Lung (tissue), 12 donors: ENCODE data around the gene MCM9. TPM values are rescaled to one million over a fixed set of nuclear protein-coding genes. Genes with fewer than 3 reads are reported as not detected.

Source experiments
- ATAC-seq: fragments of 200-7000 bp; cut with Tn5 transposase; one replicate; pipeline ENCODE4 v1.9.1; 2020; ENCODE audit warnings: moderate number of reproducible peaks; ENCODE audit not compliant: insufficient read depth, low FRiP score
- DNase-seq, 3 donors: peaks; one replicate each; pipeline ENCODE4 v3.0.0-alpha.2; 2013 to 2017
- H3K27ac ChIP-seq, 2 donors: one replicate each; pipeline ENCODE4 v1.5.1; 2013; ENCODE audit warnings: mild to moderate bottlenecking in 2 of 2, moderate library complexity in 2 of 2, control low read depth in 1 of 2, inconsistent platforms in 1 of 2, low read depth in 1 of 2, low read length in 1 of 2
- H3K27me3 ChIP-seq, 3 donors: one replicate each; pipeline ENCODE4 v1.5.1; 2013; ENCODE audit warnings: low read length in 2 of 3; ENCODE audit not compliant: control insufficient read depth in 3 of 3, insufficient read depth in 3 of 3
- H3K36me3 ChIP-seq, 4 donors: one replicate each; pipeline ENCODE4 v1.5.1; 2013; ENCODE audit warnings: low read length in 4 of 4, mild to moderate bottlenecking in 1 of 4, moderate library complexity in 1 of 4; ENCODE audit not compliant: control insufficient read depth in 4 of 4, insufficient read depth in 4 of 4
- H3K4me1 ChIP-seq, 5 donors: one replicate each; pipeline ENCODE4 v1.5.1; 2013; ENCODE audit warnings: low read length in 5 of 5, mild to moderate bottlenecking in 2 of 5, moderate library complexity in 1 of 5; ENCODE audit not compliant: control insufficient read depth in 5 of 5, insufficient read depth in 5 of 5
- H3K4me3 ChIP-seq: one replicate; pipeline ENCODE4 v1.5.1; 2013; ENCODE audit warnings: mild to moderate bottlenecking, control low read depth, moderate library complexity
- H3K9ac ChIP-seq, 2 donors: one replicate each; pipeline ENCODE4 v1.5.1; 2013; ENCODE audit warnings: low read length in 2 of 2, control low read depth in 1 of 2; ENCODE audit not compliant: insufficient read depth in 1 of 2
- H3K9me3 ChIP-seq, 4 donors: one replicate each; pipeline ENCODE4 v1.5.1; 2013; ENCODE audit warnings: low read length in 3 of 4, mild to moderate bottlenecking in 1 of 4, moderate library complexity in 1 of 4; ENCODE audit not compliant: control insufficient read depth in 4 of 4, insufficient read depth in 3 of 4
- CTCF ChIP-seq: IDR thresholded peaks from 2 replicates; pipeline ENCODE4 v1.5.1; 2012; ENCODE audit warnings: mild to moderate bottlenecking; ENCODE audit errors: control extremely low read depth, extremely low read depth
- WGBS, 2 donors: extraction: QIAGEN DNeasy Blood & Tissue Kit; methylation state at CpG; one replicate each; pipeline ENCODE4 v1.1.7; 2013; 5-methylcytosine and 5-hydroxymethylcytosine counted together
- polyA plus RNA-seq, 2 donors: library from polyadenylated mRNA; stranded (reverse); fragments of 200-250 nt; gene quantifications; one replicate each; pipeline ENCODE4 v1.2.1, GENCODE V29; 2013
- total RNA-seq, 2 donors: library from RNA; depleted of rRNA in 1 of 2; stranded (reverse); fragments of >200 nt in 1 of 2; gene quantifications; one replicate each; pipeline ENCODE4 v1.2.1, GENCODE V29; 2014 to 2021
- donor health status: control.
- donor health status: control.
- donor health status: Bipolar disorder and iron deficiency.
- donor health status: healthy.
- donor health status: DM: yes; HTN: yes; CAD: no.

MCM9 gene
- total and polyA plus RNA-seq, 4 donors, result 4.8 to 28.6 (median 12.0) TPM

- peak in 1 of 3 donors; percentile 6 for DNase-seq
- Histone ChIP-seq H3K27ac (peak overlapping the region in 1 of 2 donors; percentile 99), H3K4me3 (peak overlapping the region; percentile 61), H3K36me3 (peaks cover 0 to 10% (median 1%) of the 10 kb centered on the region in 4 donors), H3K4me1 (peaks cover 0 to 9% (median 3%) of the 10 kb centered on the region in 5 donors), H3K27me3 (no peaks in the 10 kb centered on the region), H3K9ac (peak overlapping the region in 1 of 2 donors; percentile 19), H3K9me3 (no peaks in the 10 kb centered on the region)
- ATAC-seq, result no peak
- 20 to 28% methylated on average over 8 of the region's 8 CpGs for WGBS, 2 donors
- no peak for TF ChIP-seq CTCF
These were observed 1.0 kb downstream of the MCM9 start for GRCh38 chr6:118933855-118934460.

- no peak overlapping the region for H3K27ac ChIP-seq
- no peak overlapping the region for H3K4me3 ChIP-seq
- peaks cover 0 to 9% (median 3%) of the 10 kb centered on the region in 5 donors for H3K4me1 ChIP-seq
- TF ChIP-seq CTCF, result no peak
- peaks cover 0 to 13% (median 4%) of the 10 kb centered on the region in 4 donors for H3K36me3 ChIP-seq
- ATAC-seq (no peak), DNase-seq (no peak)
- no peaks in the 10 kb centered on the region for H3K27me3 ChIP-seq
- H3K9me3 ChIP-seq, result no peaks in the 10 kb centered on the region
- H3K9ac ChIP-seq, result no peak overlapping the region
- 47 to 62% methylated on average over 2 of the region's 2 CpGs for WGBS, 2 donors
These were observed 2.5 kb downstream of the MCM9 start for GRCh38 chr6:118932421-118932820.

DNA sequence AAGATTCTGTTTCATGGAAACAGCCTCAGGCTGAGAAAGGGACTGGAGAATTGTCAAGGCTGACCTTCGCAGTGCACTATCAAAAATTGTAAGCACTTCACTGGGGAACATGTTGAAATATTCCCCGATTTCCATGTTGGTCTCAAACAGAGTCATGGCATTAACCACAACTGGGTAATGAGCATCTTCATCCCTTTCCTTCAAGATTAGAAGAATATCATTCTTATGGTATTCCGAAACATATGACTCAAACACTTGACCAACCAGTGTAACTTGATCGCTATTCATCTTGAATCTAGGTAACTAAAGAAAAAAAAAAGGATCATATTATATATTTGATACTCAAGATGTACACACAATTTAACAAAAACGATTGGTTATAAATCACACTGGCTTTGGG, 3.5 kb downstream of the MCM9 start:
- TF ChIP-seq CTCF, result no peak
- DNase-seq (no peak), ATAC-seq (no peak)
- H3K4me3 ChIP-seq, result no peak overlapping the region
- peaks cover 0 to 9% (median 3%) of the 10 kb centered on the region in 5 donors for H3K4me1 ChIP-seq
- no peaks in the 10 kb centered on the region for H3K27me3 ChIP-seq
- no peak overlapping the region for H3K27ac ChIP-seq
- peaks cover 0 to 13% (median 4%) of the 10 kb centered on the region in 4 donors for H3K36me3 ChIP-seq
- WGBS, 2 donors, result 94 to 97% methylated on average over 5 of the region's 5 CpGs
- H3K9me3 ChIP-seq, result no peaks in the 10 kb centered on the region
- no peak overlapping the region for H3K9ac ChIP-seq
